WTC11 (cell line): Measurements from ENCODE around the gene PGM2L1.

Experiments used
- ETV6 ChIP-seq: sonication (generic); formaldehyde crosslinking; IDR thresholded peaks from 2 replicates; pipeline ENCODE4 v1.8.1; 2022; ENCODE audit warnings: mild to moderate bottlenecking, missing genetic modification reagents
- OVOL2 ChIP-seq: fragments of 250-450 bp; sonication (Bioruptor Pico); IDR thresholded peaks from 2 replicates; pipeline ENCODE4 v1.9.0; 2021; ENCODE audit warnings: mild to moderate bottlenecking, borderline replicate concordance
- TF ChIP-seq, protein P1 (sequence below): sonication (generic); formaldehyde crosslinking; IDR thresholded peaks from 2 replicates; pipeline ENCODE4 v1.8.0; 2022; ENCODE audit warnings: mild to moderate bottlenecking, missing genetic modification reagents
- TF ChIP-seq, protein P2 (sequence below): sonication (generic); formaldehyde crosslinking; IDR thresholded peaks from 2 replicates; pipeline ENCODE4 v1.8.1; 2023; ENCODE audit warnings: mild to moderate bottlenecking, missing genetic modification reagents, moderate library complexity

DNA sequence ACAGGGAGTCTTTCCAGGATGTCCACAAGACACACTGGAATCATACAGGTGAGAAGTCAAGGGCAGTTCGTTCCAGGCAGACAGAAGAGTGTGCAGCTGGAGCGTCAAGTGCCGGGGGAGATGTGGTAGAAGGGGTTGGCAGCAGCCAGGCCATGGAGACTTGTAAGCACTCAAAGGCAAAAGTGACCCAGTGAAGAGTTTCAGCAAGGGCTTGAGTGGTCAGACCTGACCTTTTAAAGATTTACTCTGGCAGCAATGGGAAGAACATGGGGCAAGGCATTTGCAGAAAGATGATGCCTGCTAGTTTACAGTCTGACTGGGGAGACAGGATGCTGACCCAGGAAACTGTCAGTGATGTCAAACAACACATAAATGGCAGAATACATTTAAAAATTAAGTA, 115.8 kb downstream of the PGM2L1 start:
- TF ChIP-seq, protein P1, sequence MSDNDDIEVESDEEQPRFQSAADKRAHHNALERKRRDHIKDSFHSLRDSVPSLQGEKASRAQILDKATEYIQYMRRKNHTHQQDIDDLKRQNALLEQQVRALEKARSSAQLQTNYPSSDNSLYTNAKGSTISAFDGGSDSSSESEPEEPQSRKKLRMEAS (CRISPR knock-in tag) = no peak
- TF ChIP-seq OVOL2 (CRISPR knock-in tag) (no peak), ETV6 (CRISPR knock-in tag) (no peak)
- TF ChIP-seq, protein P2, sequence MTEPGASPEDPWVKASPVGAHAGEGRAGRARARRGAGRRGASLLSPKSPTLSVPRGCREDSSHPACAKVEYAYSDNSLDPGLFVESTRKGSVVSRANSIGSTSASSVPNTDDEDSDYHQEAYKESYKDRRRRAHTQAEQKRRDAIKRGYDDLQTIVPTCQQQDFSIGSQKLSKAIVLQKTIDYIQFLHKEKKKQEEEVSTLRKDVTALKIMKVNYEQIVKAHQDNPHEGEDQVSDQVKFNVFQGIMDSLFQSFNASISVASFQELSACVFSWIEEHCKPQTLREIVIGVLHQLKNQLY (CRISPR knock-in tag) = no peak
